Measurements from ENCODE around the gene TCP1. TPM values are rescaled to one million over a fixed set of nuclear protein-coding genes. Genes with fewer than 3 reads are reported as not detected.

Gene TCP1
- total RNA-seq, 4 donors from 2014 or later = 43.8 to 170 (median 112) TPM

GRCh38 chr6:159756508-159756907, 32.9 kb downstream of the TCP1 start:
- in situ Hi-C loops (cut with MboI; ENCODE audit: low pct_ligation_motif_present in 1 of 4, low pct_unique_long_range_greater_than_20kb in 1 of 4, low sequenced_read_pairs in 3 of 4) = no loop called here

DNA sequence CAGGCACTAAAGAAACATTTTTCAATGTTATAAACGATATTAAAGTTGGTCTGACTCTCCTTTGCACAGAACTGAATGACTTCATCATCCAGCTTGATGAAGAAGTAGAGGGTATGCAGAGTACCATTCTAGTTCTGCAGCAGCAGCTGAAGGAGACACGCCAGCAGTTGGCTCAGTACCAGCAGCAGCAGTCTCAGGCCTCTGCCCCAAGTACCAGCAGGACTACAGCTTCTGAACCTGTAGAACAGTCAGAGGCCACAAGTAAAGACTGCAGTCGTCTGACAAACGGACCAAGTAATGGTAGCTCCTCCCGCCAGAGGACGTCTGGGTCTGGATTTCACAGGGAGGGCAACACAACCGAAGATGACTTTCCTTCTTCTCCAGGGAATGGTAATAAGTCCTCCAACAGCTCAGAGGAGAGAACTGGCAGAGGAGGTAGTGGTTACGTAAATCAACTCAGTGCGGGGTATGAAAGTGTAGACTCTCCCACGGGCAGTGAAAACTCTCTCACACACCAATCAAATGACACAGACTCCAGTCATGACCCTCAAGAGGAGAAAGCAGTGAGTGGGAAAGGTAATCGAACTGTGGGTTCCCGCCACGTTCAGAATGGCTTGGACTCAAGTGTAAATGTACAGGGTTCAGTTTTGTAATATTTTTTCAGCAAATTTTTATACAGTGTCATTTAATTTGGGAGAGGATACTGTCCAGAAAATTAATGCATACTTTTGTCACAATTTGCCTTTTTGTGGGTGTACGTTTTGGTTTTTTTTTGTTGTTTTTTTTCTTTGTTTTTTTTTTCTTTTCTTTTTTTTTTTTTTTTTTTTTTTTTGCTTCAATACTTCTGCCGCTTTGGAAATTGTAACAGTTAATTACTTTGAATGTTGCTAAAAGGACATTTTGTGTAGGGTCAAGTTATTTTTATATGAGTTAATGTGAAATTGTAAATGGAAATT, 34.2 kb downstream of the TCP1 start:
- intact Hi-C loops (cut with DNase I; ENCODE audit: low total_unique reads) (no loop called here), in situ Hi-C loops (cut with MboI; ENCODE audit: low pct_ligation_motif_present in 1 of 4, low pct_unique_long_range_greater_than_20kb in 1 of 4, low sequenced_read_pairs in 3 of 4) (no loop called here)
- Histone ChIP-seq H3K27me3 (no peaks in the 10 kb centered on the region), H3K36me3 (peaks cover 0 to 43% (median 16%) of the 10 kb centered on the region in 4 donors), H3K4me1 (peaks cover 0 to 2% (median under 1%) of the 10 kb centered on the region in 4 donors), H3K27ac (no peak overlapping the region), H3K4me3 (no peak overlapping the region), H3K9me3 (no peaks in the 10 kb centered on the region)
- no peak for DNase-seq
- TF ChIP-seq POLR2AphosphoS5 (IDR thresholded peaks at IDR 0.05) (peak in 1 of 3 donors; percentile 21), CTCF (IDR thresholded peaks at IDR 0.05) (no peak), EP300 (IDR thresholded peaks at IDR 0.05; ENCODE audit: low read depth) (no peak), POLR2A (IDR thresholded peaks at IDR 0.05) (no peak)
- WGBS, 2 donors (ENCODE audit: low coverage in 1 of 2) = 74 to 82% methylated on average over 6 to 15 of the region's 15 CpGs

More at GRCh38 chr6:159756508-159756907, 32.9 kb downstream of the TCP1 start:
- Histone ChIP-seq H3K4me1 (peaks cover 0 to 13% (median 11%) of the 10 kb centered on the region in 4 donors), H3K27me3 (no peaks in the 10 kb centered on the region), H3K9me3 (no peaks in the 10 kb centered on the region), H3K4me3 (no peak overlapping the region), H3K36me3 (peaks cover 0 to 33% (median 14%) of the 10 kb centered on the region in 4 donors), H3K27ac (no peak overlapping the region)
- WGBS, 2 donors (ENCODE audit: low coverage in 1 of 2) = 83 to 93% methylated on average over 2 to 4 of the region's 4 CpGs
- intact Hi-C loops (cut with DNase I; ENCODE audit: low total_unique reads) = no loop called here
- TF ChIP-seq POLR2AphosphoS5 (IDR thresholded peaks at IDR 0.05) (no peak), POLR2A (IDR thresholded peaks at IDR 0.05) (no peak), CTCF (IDR thresholded peaks at IDR 0.05) (no peak), EP300 (IDR thresholded peaks at IDR 0.05; ENCODE audit: low read depth) (no peak)
- no peak for DNase-seq

- DNase-seq = no peak
- Histone ChIP-seq H3K4me1 (no peaks in the 10 kb centered on the region), H3K4me3 (no peak overlapping the region), H3K36me3 (peaks cover 0 to 45% (median 18%) of the 10 kb centered on the region in 4 donors), H3K27ac (no peak overlapping the region), H3K9me3 (no peaks in the 10 kb centered on the region), H3K27me3 (no peaks in the 10 kb centered on the region)
- WGBS, 2 donors (ENCODE audit: low coverage in 1 of 2) = 83 to 88% methylated on average over 1 to 2 of the region's 2 CpGs
- TF ChIP-seq POLR2A (IDR thresholded peaks at IDR 0.05) = no peak
- TF ChIP-seq POLR2AphosphoS5 (IDR thresholded peaks at IDR 0.05) = no peak
- TF ChIP-seq CTCF (IDR thresholded peaks at IDR 0.05) = no peak
- TF ChIP-seq EP300 (IDR thresholded peaks at IDR 0.05; ENCODE audit: low read depth) = no peak
- in situ Hi-C loops (cut with MboI; ENCODE audit: low pct_ligation_motif_present in 1 of 4, low pct_unique_long_range_greater_than_20kb in 1 of 4, low sequenced_read_pairs in 3 of 4) = no loop called here
- intact Hi-C loops (cut with DNase I; ENCODE audit: low total_unique reads) = no loop called here
Observed at GRCh38 chr6:159754401-159754800, 35.0 kb downstream of the TCP1 start.

DNA sequence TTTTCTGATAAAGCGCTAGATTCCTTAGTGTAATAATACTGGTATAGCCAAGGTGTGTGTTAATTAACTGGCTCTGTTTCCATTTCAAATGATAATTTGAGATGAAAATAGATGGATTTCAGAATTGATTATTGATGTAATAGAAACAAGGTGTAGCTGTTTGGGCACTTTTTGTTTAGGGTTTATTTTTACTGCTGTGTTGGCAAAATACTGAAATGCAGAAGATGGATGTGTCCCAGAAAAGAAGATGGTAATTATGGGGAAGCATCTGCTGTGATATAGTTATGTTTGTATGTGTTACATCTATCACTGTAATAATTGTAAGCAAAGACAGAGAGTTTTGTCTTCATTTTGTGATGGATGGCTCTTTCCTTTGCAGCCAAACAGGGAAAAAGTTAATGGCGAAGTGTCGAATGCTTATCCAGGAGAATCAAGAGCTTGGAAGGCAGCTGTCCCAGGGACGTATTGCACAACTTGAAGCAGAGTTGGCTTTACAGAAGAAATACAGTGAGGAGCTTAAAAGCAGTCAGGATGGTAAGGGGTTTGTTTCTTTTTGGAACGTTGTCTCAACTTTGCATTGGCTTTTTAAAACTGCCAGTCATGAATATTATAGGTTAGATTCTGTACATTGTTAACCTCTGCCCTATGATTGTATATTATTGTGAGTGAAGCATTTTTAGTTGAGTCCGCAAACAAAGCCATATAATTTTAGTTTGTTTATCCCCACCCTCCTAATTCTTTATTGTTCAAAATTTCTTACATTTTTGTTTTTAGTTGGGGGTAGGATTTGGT, 36.1 kb downstream of the TCP1 start:
- WGBS, 2 donors (ENCODE audit: low coverage in 1 of 2) = 74 to 79% methylated on average over 6 of the region's 6 CpGs
- in situ Hi-C loops (cut with MboI; ENCODE audit: low pct_ligation_motif_present in 1 of 4, low pct_unique_long_range_greater_than_20kb in 1 of 4, low sequenced_read_pairs in 3 of 4) (no loop called here), intact Hi-C loops (cut with DNase I; ENCODE audit: low total_unique reads) (no loop called here)
- TF ChIP-seq CTCF (IDR thresholded peaks at IDR 0.05) (no peak), EP300 (IDR thresholded peaks at IDR 0.05; ENCODE audit: low read depth) (no peak), POLR2AphosphoS5 (IDR thresholded peaks at IDR 0.05) (no peak), POLR2A (IDR thresholded peaks at IDR 0.05) (no peak)
- Histone ChIP-seq H3K4me1 (no peaks in the 10 kb centered on the region), H3K36me3 (peaks cover 0 to 47% (median 21%) of the 10 kb centered on the region in 4 donors), H3K9me3 (no peaks in the 10 kb centered on the region), H3K27ac (no peak overlapping the region), H3K27me3 (no peaks in the 10 kb centered on the region), H3K4me3 (no peak overlapping the region)
- DNase-seq = no peak
